ENCODE data around the gene CDH23.
A peak's percentile ranks its signal among the peaks of the same experiment; 100 is the strongest.

The CDH23 gene

DNA sequence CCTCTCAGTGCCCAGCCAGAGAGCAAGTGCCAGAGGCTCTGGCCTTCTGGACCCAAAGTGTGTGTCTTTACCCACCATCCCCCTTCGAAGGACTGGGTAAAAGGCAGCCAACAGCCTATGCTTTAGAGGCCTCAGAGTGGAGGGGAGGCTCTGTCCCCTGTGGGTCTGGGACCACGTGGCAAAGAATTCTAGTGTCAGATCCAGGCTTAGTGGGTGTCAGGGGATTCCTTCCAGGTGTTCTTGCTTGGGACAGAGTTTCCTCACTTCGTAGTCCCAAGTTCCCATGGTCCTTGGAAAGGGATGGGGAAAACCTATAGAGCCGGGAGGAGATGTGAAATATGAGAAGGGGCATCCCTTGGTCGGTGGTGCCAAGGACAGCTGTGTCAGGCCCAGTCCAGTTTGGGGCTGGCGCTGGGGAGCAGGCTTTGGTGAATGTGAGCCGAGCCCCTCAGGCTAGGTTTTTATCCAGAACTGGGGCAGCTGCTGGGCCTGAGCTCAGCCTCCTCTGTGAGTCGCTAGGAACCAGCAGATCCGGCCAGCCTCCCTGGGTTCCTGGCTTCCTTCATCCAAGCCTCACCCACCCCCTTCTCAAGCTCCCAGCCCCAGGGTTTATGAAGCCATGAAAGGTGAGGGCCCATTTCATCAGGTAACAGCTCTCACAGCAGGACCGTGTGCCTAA, 251.7 kb downstream of the CDH23 start:
- no peak overlapping the region for H3K27ac ChIP-seq (ENCODE audit: low read depth, low read length)
- peaks cover 4% of the 10 kb centered on the region for H3K27me3 ChIP-seq (ENCODE audit: control insufficient read depth, insufficient read depth, low read length)
- no peak overlapping the region for H3K9ac ChIP-seq (ENCODE audit: low read length)
- no peak overlapping the region for H3K4me3 ChIP-seq (ENCODE audit: low read depth, low read length)
- H3K4me1 ChIP-seq (ENCODE audit: control insufficient read depth, insufficient read depth, low read length), result peaks cover 18% of the 10 kb centered on the region
- H3K36me3 ChIP-seq (ENCODE audit: control insufficient read depth, insufficient read depth, low read length), result no peaks in the 10 kb centered on the region
- H3K9me3 ChIP-seq (ENCODE audit: control insufficient read depth, insufficient read depth, low read depth, low read length), result no peaks in the 10 kb centered on the region

GRCh38 chr10:71648933-71649320, 252.2 kb downstream of the CDH23 start:
- H3K9ac ChIP-seq (ENCODE audit: low read length), result no peak overlapping the region
- H3K27ac ChIP-seq (ENCODE audit: low read depth, low read length), result no peak overlapping the region
- no peaks in the 10 kb centered on the region for H3K36me3 ChIP-seq (ENCODE audit: control insufficient read depth, insufficient read depth, low read length)
- peaks cover 20% of the 10 kb centered on the region for H3K4me1 ChIP-seq (ENCODE audit: control insufficient read depth, insufficient read depth, low read length)
- peaks cover 10% of the 10 kb centered on the region for H3K27me3 ChIP-seq (ENCODE audit: control insufficient read depth, insufficient read depth, low read length)
- no peak overlapping the region for H3K4me3 ChIP-seq (ENCODE audit: low read depth, low read length)
- H3K9me3 ChIP-seq (ENCODE audit: control insufficient read depth, insufficient read depth, low read depth, low read length), result no peaks in the 10 kb centered on the region

DNA sequence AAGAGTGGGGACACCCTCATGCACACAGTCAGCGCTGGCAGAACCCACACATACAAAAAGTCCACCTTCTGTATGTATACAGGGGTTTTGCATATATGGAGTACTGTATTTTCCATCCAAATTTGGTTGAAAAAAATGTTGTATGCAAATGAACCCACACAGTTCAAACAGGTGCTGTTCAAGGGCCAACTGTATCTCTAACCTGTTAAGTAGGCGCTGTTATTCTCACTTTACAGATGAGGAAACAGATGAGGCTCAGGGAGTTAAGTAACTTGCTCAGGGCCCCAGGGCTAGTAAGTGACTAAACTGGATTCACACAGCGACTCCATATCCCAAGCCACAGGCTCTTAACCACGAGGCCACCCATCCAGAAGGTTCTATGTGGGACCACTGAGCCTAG, 252.9 kb downstream of the CDH23 start:
- no peak overlapping the region for H3K9ac ChIP-seq (ENCODE audit: low read length)

DNA sequence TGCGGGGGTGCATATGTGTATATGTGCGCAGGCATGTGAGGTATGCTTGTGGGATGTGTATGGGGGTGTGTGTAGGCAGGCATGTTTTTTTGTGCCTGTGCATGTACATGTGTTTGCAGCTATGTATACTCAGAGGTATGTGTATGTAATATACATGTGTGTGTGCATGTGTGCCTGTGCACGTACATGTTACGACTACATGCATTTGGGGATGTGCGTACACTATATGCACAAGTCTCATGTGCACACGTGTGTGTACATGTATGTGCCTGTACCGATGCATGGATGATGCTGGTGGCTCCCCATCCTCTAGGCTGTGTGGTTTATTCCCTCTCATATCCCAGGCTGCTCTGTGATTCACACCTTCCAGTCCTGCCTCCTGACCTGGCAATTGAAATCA, 253.7 kb downstream of the CDH23 start:
- Histone ChIP-seq H3K4me1 (ENCODE audit: control insufficient read depth, insufficient read depth, low read length) (peaks cover 30% of the 10 kb centered on the region), H3K27me3 (ENCODE audit: control insufficient read depth, insufficient read depth, low read length) (peaks cover 24% of the 10 kb centered on the region), H3K9me3 (ENCODE audit: control insufficient read depth, insufficient read depth, low read depth, low read length) (no peaks in the 10 kb centered on the region)

More for the DNA sequence above, 252.9 kb downstream of the CDH23 start:
- Histone ChIP-seq H3K4me1 (ENCODE audit: control insufficient read depth, insufficient read depth, low read length) (peaks cover 22% of the 10 kb centered on the region), H3K27ac (ENCODE audit: low read depth, low read length) (no peak overlapping the region), H3K4me3 (ENCODE audit: low read depth, low read length) (no peak overlapping the region), H3K27me3 (ENCODE audit: control insufficient read depth, insufficient read depth, low read length) (peaks cover 17% of the 10 kb centered on the region), H3K36me3 (ENCODE audit: control insufficient read depth, insufficient read depth, low read length) (no peaks in the 10 kb centered on the region), H3K9me3 (ENCODE audit: control insufficient read depth, insufficient read depth, low read depth, low read length) (no peaks in the 10 kb centered on the region)

DNA sequence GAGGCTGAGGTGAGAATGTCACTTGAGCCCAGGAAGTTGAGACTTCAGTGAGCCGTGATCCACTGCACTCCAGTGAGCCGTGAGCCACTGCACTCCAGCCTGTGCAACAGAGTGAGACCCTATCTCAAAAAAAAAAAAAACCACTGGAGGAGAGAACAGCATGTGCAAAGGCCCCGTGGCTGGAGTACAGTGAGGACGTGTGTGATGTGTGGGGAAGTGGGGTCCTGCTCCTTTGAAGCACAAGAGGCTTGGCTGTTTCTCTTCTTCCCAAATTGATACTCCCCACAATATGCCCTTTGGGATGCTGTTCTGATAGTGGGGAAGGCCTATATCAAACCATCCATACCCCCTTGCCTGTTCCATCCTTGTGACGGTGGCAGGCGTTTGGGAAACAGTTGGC, 254.7 kb downstream of the CDH23 start:
- Histone ChIP-seq H3K9me3 (ENCODE audit: control insufficient read depth, insufficient read depth, low read depth, low read length) (no peaks in the 10 kb centered on the region), H3K4me1 (ENCODE audit: control insufficient read depth, insufficient read depth, low read length) (peaks cover 37% of the 10 kb centered on the region), H3K9ac (ENCODE audit: low read length) (no peak overlapping the region), H3K4me3 (ENCODE audit: low read depth, low read length) (no peak overlapping the region), H3K27ac (ENCODE audit: low read depth, low read length) (no peak overlapping the region), H3K27me3 (ENCODE audit: control insufficient read depth, insufficient read depth, low read length) (peaks cover 35% of the 10 kb centered on the region), H3K36me3 (ENCODE audit: control insufficient read depth, insufficient read depth, low read length) (no peaks in the 10 kb centered on the region)

More for the DNA sequence above, 253.7 kb downstream of the CDH23 start:
- no peak overlapping the region for H3K4me3 ChIP-seq (ENCODE audit: low read depth, low read length)
- no peaks in the 10 kb centered on the region for H3K36me3 ChIP-seq (ENCODE audit: control insufficient read depth, insufficient read depth, low read length)
- no peak overlapping the region for H3K9ac ChIP-seq (ENCODE audit: low read length)
- no peak overlapping the region for H3K27ac ChIP-seq (ENCODE audit: low read depth, low read length)

GRCh38 chr10:71651928-71652327, 255.2 kb downstream of the CDH23 start:
- no peaks in the 10 kb centered on the region for H3K9me3 ChIP-seq (ENCODE audit: control insufficient read depth, insufficient read depth, low read depth, low read length)
- H3K27ac ChIP-seq (ENCODE audit: low read depth, low read length), result no peak overlapping the region
- no peak overlapping the region for H3K4me3 ChIP-seq (ENCODE audit: low read depth, low read length)
- no peaks in the 10 kb centered on the region for H3K36me3 ChIP-seq (ENCODE audit: control insufficient read depth, insufficient read depth, low read length)
- peaks cover 42% of the 10 kb centered on the region for H3K4me1 ChIP-seq (ENCODE audit: control insufficient read depth, insufficient read depth, low read length)
- no peak overlapping the region for H3K9ac ChIP-seq (ENCODE audit: low read length)
- peaks cover 40% of the 10 kb centered on the region for H3K27me3 ChIP-seq (ENCODE audit: control insufficient read depth, insufficient read depth, low read length)

GRCh38 chr10:71653044-71653443, 256.3 kb downstream of the CDH23 start:
- Histone ChIP-seq H3K9me3 (ENCODE audit: control insufficient read depth, insufficient read depth, low read depth, low read length) (no peaks in the 10 kb centered on the region), H3K36me3 (ENCODE audit: control insufficient read depth, insufficient read depth, low read length) (no peaks in the 10 kb centered on the region), H3K4me1 (ENCODE audit: control insufficient read depth, insufficient read depth, low read length) (peaks cover 44% of the 10 kb centered on the region), H3K4me3 (ENCODE audit: low read depth, low read length) (no peak overlapping the region), H3K27ac (ENCODE audit: low read depth, low read length) (no peak overlapping the region), H3K9ac (ENCODE audit: low read length) (no peak overlapping the region), H3K27me3 (ENCODE audit: control insufficient read depth, insufficient read depth, low read length) (peaks cover 45% of the 10 kb centered on the region)

DNA sequence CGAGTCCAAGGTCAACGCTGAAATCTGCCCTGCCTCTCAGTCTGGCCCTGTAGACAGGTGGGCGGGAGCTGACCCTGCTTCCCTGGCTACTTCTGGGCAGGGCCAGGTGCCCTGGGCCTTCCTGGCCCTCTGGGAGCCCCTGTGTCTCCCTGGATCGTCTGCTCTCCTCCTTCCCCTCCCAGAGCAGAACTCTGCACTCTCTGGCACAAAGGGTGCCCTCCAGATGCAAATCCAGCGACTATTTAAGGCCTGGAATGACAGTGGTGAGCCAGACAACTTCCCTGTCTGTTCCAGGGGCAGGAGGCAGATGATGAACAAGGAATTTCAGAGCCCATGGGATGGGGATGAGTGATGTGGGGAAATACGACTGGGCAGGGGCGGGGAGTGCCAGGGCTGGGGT, 259.5 kb downstream of the CDH23 start:
- Histone ChIP-seq H3K27me3 (ENCODE audit: control insufficient read depth, insufficient read depth, low read length) (peaks cover 62% of the 10 kb centered on the region), H3K27ac (ENCODE audit: low read depth, low read length) (no peak overlapping the region), H3K36me3 (ENCODE audit: control insufficient read depth, insufficient read depth, low read length) (no peaks in the 10 kb centered on the region), H3K9me3 (ENCODE audit: control insufficient read depth, insufficient read depth, low read depth, low read length) (no peaks in the 10 kb centered on the region), H3K9ac (ENCODE audit: low read length) (no peak overlapping the region), H3K4me3 (ENCODE audit: low read depth, low read length) (no peak overlapping the region), H3K4me1 (ENCODE audit: control insufficient read depth, insufficient read depth, low read length) (peaks cover 54% of the 10 kb centered on the region)

GRCh38 chr10:71657604-71658466, 261.1 kb downstream of the CDH23 start:
- Histone ChIP-seq H3K9me3 (ENCODE audit: control insufficient read depth, insufficient read depth, low read depth, low read length) (no peaks in the 10 kb centered on the region), H3K4me3 (ENCODE audit: low read depth, low read length) (peak overlapping the region; percentile 40), H3K9ac (ENCODE audit: low read length) (peak overlapping the region; percentile 56), H3K27me3 (ENCODE audit: control insufficient read depth, insufficient read depth, low read length) (peaks cover 62% of the 10 kb centered on the region), H3K4me1 (ENCODE audit: control insufficient read depth, insufficient read depth, low read length) (peaks cover 56% of the 10 kb centered on the region), H3K36me3 (ENCODE audit: control insufficient read depth, insufficient read depth, low read length) (no peaks in the 10 kb centered on the region), H3K27ac (ENCODE audit: low read depth, low read length) (no peak overlapping the region)

GRCh38 chr10:71658467-71658745, 261.7 kb downstream of the CDH23 start:
- Histone ChIP-seq H3K4me3 (ENCODE audit: low read depth, low read length) (peak overlapping the region; percentile 40; the same call in 1 of the 2 replicates), H3K36me3 (ENCODE audit: control insufficient read depth, insufficient read depth, low read length) (no peaks in the 10 kb centered on the region), H3K4me1 (ENCODE audit: control insufficient read depth, insufficient read depth, low read length) (peaks cover 56% of the 10 kb centered on the region), H3K9ac (ENCODE audit: low read length) (peak overlapping the region; percentile 56), H3K27me3 (ENCODE audit: control insufficient read depth, insufficient read depth, low read length) (peaks cover 57% of the 10 kb centered on the region), H3K27ac (ENCODE audit: low read depth, low read length) (no peak overlapping the region), H3K9me3 (ENCODE audit: control insufficient read depth, insufficient read depth, low read depth, low read length) (no peaks in the 10 kb centered on the region)

- H3K9ac ChIP-seq (ENCODE audit: low read length), result peak overlapping the region; percentile 56
These were observed 262.5 kb downstream of the CDH23 start for GRCh38 chr10:71659111-71659634.

More at GRCh38 chr10:71659111-71659634, 262.5 kb downstream of the CDH23 start:
- H3K4me3 ChIP-seq (ENCODE audit: low read depth, low read length), result peak overlapping the region; percentile 14; the same call in 1 of the 2 replicates
- H3K27ac ChIP-seq (ENCODE audit: low read depth, low read length), result no peak overlapping the region
- peaks cover 49% of the 10 kb centered on the region for H3K27me3 ChIP-seq (ENCODE audit: control insufficient read depth, insufficient read depth, low read length)
- H3K4me1 ChIP-seq (ENCODE audit: control insufficient read depth, insufficient read depth, low read length), result peaks cover 54% of the 10 kb centered on the region
- no peaks in the 10 kb centered on the region for H3K36me3 ChIP-seq (ENCODE audit: control insufficient read depth, insufficient read depth, low read length)
- H3K9me3 ChIP-seq (ENCODE audit: control insufficient read depth, insufficient read depth, low read depth, low read length), result no peaks in the 10 kb centered on the region
